HUES48 (cell line): Measurements from ENCODE around the gene HIRIP3.

Source experiments
- H3K27ac ChIP-seq: one replicate; pipeline ENCODE4 v1.7.0; 2013; ENCODE audit warnings: low read depth, low read length, inconsistent platforms
- H3K27me3 ChIP-seq: 2 replicates; pipeline ENCODE4 v1.6.1; 2013; ENCODE audit warnings: mild to moderate bottlenecking, low read length; ENCODE audit not compliant: control insufficient read depth, insufficient read depth
- H3K36me3 ChIP-seq: 2 replicates; pipeline ENCODE4 v1.6.1; 2013; ENCODE audit warnings: low read length; ENCODE audit not compliant: control insufficient read depth, insufficient read depth
- H3K4me1 ChIP-seq: 2 replicates; pipeline ENCODE4 v1.6.1; 2013; ENCODE audit warnings: mild to moderate bottlenecking, low read length; ENCODE audit not compliant: control insufficient read depth, insufficient read depth
- H3K4me3 ChIP-seq: 2 replicates; pipeline ENCODE4 v1.5.1; 2013; ENCODE audit warnings: mild to moderate bottlenecking, low read depth, low read length
- H3K9ac ChIP-seq: 2 replicates; pipeline ENCODE4 v1.6.1; 2013; ENCODE audit warnings: mild to moderate bottlenecking, low read depth, low read length, moderate library complexity
- H3K9me3 ChIP-seq: 2 replicates; pipeline ENCODE4 v1.6.1; 2013; ENCODE audit warnings: low read length; ENCODE audit not compliant: control insufficient read depth, insufficient read depth

Gene HIRIP3

GRCh38 chr16:30006095-30006473 is 10.7 kb upstream of the HIRIP3 start:
- Histone ChIP-seq H3K27ac (no peak overlapping the region), H3K9me3 (no peaks in the 10 kb centered on the region), H3K36me3 (peaks cover 24% of the 10 kb centered on the region), H3K4me1 (peaks cover under 1% of the 10 kb centered on the region; the same call in 1 of the 2 replicates), H3K9ac (no peak overlapping the region), H3K27me3 (peaks cover 11% of the 10 kb centered on the region), H3K4me3 (no peak overlapping the region)

GRCh38 chr16:30005341-30006094 is 10.1 kb upstream of the HIRIP3 start:
- Histone ChIP-seq H3K4me1 (peaks cover 6% of the 10 kb centered on the region; the same call in 1 of the 2 replicates), H3K36me3 (peaks cover 24% of the 10 kb centered on the region), H3K27me3 (peaks cover 9% of the 10 kb centered on the region), H3K9ac (no peak overlapping the region), H3K27ac (no peak overlapping the region), H3K9me3 (no peaks in the 10 kb centered on the region), H3K4me3 (no peak overlapping the region)

GRCh38 chr16:30004811-30005242 is 9.4 kb upstream of the HIRIP3 start:
- H3K9ac ChIP-seq, result peak overlapping the region; percentile 18; the same call in 1 of the 2 replicates
- peaks cover 8% of the 10 kb centered on the region; the same call in 1 of the 2 replicates for H3K4me1 ChIP-seq
- H3K4me3 ChIP-seq, result no peak overlapping the region
- no peak overlapping the region for H3K27ac ChIP-seq
- H3K9me3 ChIP-seq, result no peaks in the 10 kb centered on the region
- H3K36me3 ChIP-seq, result peaks cover 24% of the 10 kb centered on the region
- H3K27me3 ChIP-seq, result 0 out of 2 replicates have a peak, but pooled peaks cover 3% of the 10 kb centered on the region

GRCh38 chr16:30004424-30004776 is 9.0 kb upstream of the HIRIP3 start:
- peaks cover 24% of the 10 kb centered on the region for H3K36me3 ChIP-seq

GRCh38 chr16:30003670-30004423 is 8.4 kb upstream of the HIRIP3 start:
- Histone ChIP-seq H3K4me3 (no peak overlapping the region), H3K36me3 (peaks cover 24% of the 10 kb centered on the region), H3K9ac (no peak overlapping the region), H3K9me3 (no peaks in the 10 kb centered on the region), H3K4me1 (peaks cover 8% of the 10 kb centered on the region; the same call in 1 of the 2 replicates), H3K27me3 (no peaks in the 10 kb centered on the region), H3K27ac (no peak overlapping the region)

More at GRCh38 chr16:30004424-30004776, 9.0 kb upstream of the HIRIP3 start:
- Histone ChIP-seq H3K27ac (no peak overlapping the region), H3K9me3 (no peaks in the 10 kb centered on the region), H3K4me1 (peaks cover 8% of the 10 kb centered on the region; the same call in 1 of the 2 replicates), H3K9ac (peak overlapping the region; percentile 18; the same call in 1 of the 2 replicates), H3K27me3 (0 out of 2 replicates have a peak, but pooled peaks cover 2% of the 10 kb centered on the region), H3K4me3 (no peak overlapping the region)

- H3K9ac ChIP-seq, result no peak overlapping the region
- H3K9me3 ChIP-seq, result no peaks in the 10 kb centered on the region
- no peaks in the 10 kb centered on the region for H3K27me3 ChIP-seq
- no peak overlapping the region for H3K27ac ChIP-seq
- H3K4me1 ChIP-seq, result peaks cover 8% of the 10 kb centered on the region; the same call in 1 of the 2 replicates
- H3K4me3 ChIP-seq, result no peak overlapping the region
- H3K36me3 ChIP-seq, result peaks cover 29% of the 10 kb centered on the region
These were observed 7.4 kb upstream of the HIRIP3 start for GRCh38 chr16:30002614-30003346.

GRCh38 chr16:30000735-30001631 is 5.6 kb upstream of the HIRIP3 start:
- Histone ChIP-seq H3K9ac (no peak overlapping the region), H3K27me3 (no peaks in the 10 kb centered on the region), H3K36me3 (peaks cover 26% of the 10 kb centered on the region), H3K4me1 (peaks cover 8% of the 10 kb centered on the region; the same call in 1 of the 2 replicates), H3K4me3 (peak overlapping the region; percentile 40; the same call in 1 of the 2 replicates), H3K27ac (peak overlapping the region; percentile 20), H3K9me3 (no peaks in the 10 kb centered on the region)

GRCh38 chr16:29999605-30000004 is 4.2 kb upstream of the HIRIP3 start:
- peaks cover 26% of the 10 kb centered on the region for H3K36me3 ChIP-seq
- H3K4me1 ChIP-seq, result peaks cover 10% of the 10 kb centered on the region; the same call in 1 of the 2 replicates
- H3K9ac ChIP-seq, result no peak overlapping the region
- no peak overlapping the region for H3K27ac ChIP-seq
- H3K9me3 ChIP-seq, result no peaks in the 10 kb centered on the region
- no peak overlapping the region for H3K4me3 ChIP-seq
- no peaks in the 10 kb centered on the region for H3K27me3 ChIP-seq

GRCh38 chr16:29996766-29997250 is 1.4 kb upstream of the HIRIP3 start:
- no peaks in the 10 kb centered on the region for H3K27me3 ChIP-seq
- H3K4me1 ChIP-seq, result peaks cover 12% of the 10 kb centered on the region; the same call in 1 of the 2 replicates
- peak overlapping the region; percentile 63 for H3K9ac ChIP-seq
- H3K4me3 ChIP-seq, result peak overlapping the region; percentile 82
- peak overlapping the region; percentile 53 for H3K27ac ChIP-seq
- H3K36me3 ChIP-seq, result peaks cover 27% of the 10 kb centered on the region
- H3K9me3 ChIP-seq, result no peaks in the 10 kb centered on the region
